CD4-positive, alpha-beta memory T cell (primary cell): ENCODE results near the gene MRPL10. TPM values are rescaled to one million over a fixed set of nuclear protein-coding genes. Genes with fewer than 3 reads are reported as not detected.

Experiments
- CTCF ChIA-PET: fragments of 350-600 bp; sonication (Branson Sonifier 250); formaldehyde crosslinking; loops from one replicate; lab custom pipeline; 2021; ENCODE audit warnings: inconsistent platforms; ENCODE audit not compliant: partially characterized antibody; lab: Charles Lee
- POLR2A ChIA-PET: fragments of 350-600 bp; sonication (Branson Sonifier 250); formaldehyde crosslinking; loops from one replicate; lab custom pipeline; 2021; ENCODE audit not compliant: partially characterized antibody; lab: Charles Lee
- DNase-seq, 5 donors: peaks; one replicate each; pipeline versions ENCODE4 v3.0.0 to v3.0.0-alpha.2; 2020 to 2022; ENCODE audit warnings: mixed read lengths in 1 of 5
- H3K27ac ChIP-seq: one replicate; pipeline ENCODE4 v1.7.0; 2013; ENCODE audit warnings: low read depth, low read length
- H3K27me3 ChIP-seq: 2 replicates; pipeline ENCODE4 v1.7.0; 2013; ENCODE audit warnings: mild to moderate bottlenecking, low read length, moderate library complexity; ENCODE audit not compliant: insufficient read depth
- H3K36me3 ChIP-seq: 2 replicates; pipeline ENCODE4 v1.7.0; 2013; ENCODE audit warnings: mild to moderate bottlenecking, low read length, moderate library complexity; ENCODE audit not compliant: insufficient read depth
- H3K4me1 ChIP-seq: 2 replicates; pipeline ENCODE4 v1.7.0; 2013; ENCODE audit warnings: mild to moderate bottlenecking, low read length, moderate library complexity; ENCODE audit not compliant: insufficient read depth
- H3K4me3 ChIP-seq, 2 donors: one replicate each; pipeline ENCODE4 v1.7.0; 2013; ENCODE audit warnings: low read length in 2 of 2, mild to moderate bottlenecking in 1 of 2
- H3K9me3 ChIP-seq, 2 donors: one replicate each; pipeline ENCODE4 v1.7.0; 2013; ENCODE audit warnings: low read length in 2 of 2, control low read depth in 1 of 2; ENCODE audit not compliant: control insufficient read depth in 1 of 2
- H3K27ac Mint-ChIP-seq, 7 donors: one replicate each; pipeline ENCODE4 v1.8.0; 2020 to 2021; ENCODE audit warnings: mixed read lengths in 7 of 7, mild to moderate bottlenecking in 6 of 7, inconsistent platforms in 3 of 7, moderate library complexity in 3 of 7
- H3K27me3 Mint-ChIP-seq, 2 donors: one replicate each; pipeline ENCODE4 v1.8.0; 2020 to 2021; ENCODE audit warnings: mixed read lengths in 2 of 2
- H3K36me3 Mint-ChIP-seq, 2 donors: one replicate each; pipeline ENCODE4 v1.8.0; 2020 to 2021; ENCODE audit warnings: mixed read lengths in 2 of 2, inconsistent platforms in 1 of 2, mild to moderate bottlenecking in 1 of 2
- H3K4me1 Mint-ChIP-seq, 4 donors: one replicate each; pipeline ENCODE4 v1.8.0; 2020 to 2021; ENCODE audit warnings: mixed read lengths in 4 of 4, mild to moderate bottlenecking in 1 of 4
- H3K4me3 Mint-ChIP-seq, 8 donors: one replicate each; pipeline ENCODE4 v1.8.0; 2020 to 2021; ENCODE audit warnings: mixed read lengths in 8 of 8, mild to moderate bottlenecking in 7 of 8, moderate library complexity in 6 of 8, inconsistent platforms in 3 of 8
- H3K9me3 Mint-ChIP-seq, 8 donors: one replicate each; pipeline ENCODE4 v1.8.0; 2020 to 2021; ENCODE audit warnings: mixed read lengths in 8 of 8, mild to moderate bottlenecking in 5 of 8, inconsistent platforms in 3 of 8, moderate library complexity in 1 of 8
- intact Hi-C: fragments of 100-400 bp; cut with micrococcal nuclease; formaldehyde crosslinking; loops from one replicate; pipeline ENCODE4 v1.15.1; 2023
- polyA plus RNA-seq, 2 donors: library from polyadenylated mRNA; unstranded; fragments of 300-500 nt; fragmentation: Illumina TruSeq; gene quantifications; one replicate each; pipeline ENCODE4 v1.2.3, GENCODE V29; 2021
- total RNA-seq, 2 experiments: library from RNA; stranded (reverse); gene quantifications; one replicate each; pipeline ENCODE4 v1.2.3, GENCODE V29; 2021

The MRPL10 gene
- total and polyA plus RNA-seq, 4 experiments from 2014 or later: 39.6 to 69.6 (median 43.6) TPM

DNA sequence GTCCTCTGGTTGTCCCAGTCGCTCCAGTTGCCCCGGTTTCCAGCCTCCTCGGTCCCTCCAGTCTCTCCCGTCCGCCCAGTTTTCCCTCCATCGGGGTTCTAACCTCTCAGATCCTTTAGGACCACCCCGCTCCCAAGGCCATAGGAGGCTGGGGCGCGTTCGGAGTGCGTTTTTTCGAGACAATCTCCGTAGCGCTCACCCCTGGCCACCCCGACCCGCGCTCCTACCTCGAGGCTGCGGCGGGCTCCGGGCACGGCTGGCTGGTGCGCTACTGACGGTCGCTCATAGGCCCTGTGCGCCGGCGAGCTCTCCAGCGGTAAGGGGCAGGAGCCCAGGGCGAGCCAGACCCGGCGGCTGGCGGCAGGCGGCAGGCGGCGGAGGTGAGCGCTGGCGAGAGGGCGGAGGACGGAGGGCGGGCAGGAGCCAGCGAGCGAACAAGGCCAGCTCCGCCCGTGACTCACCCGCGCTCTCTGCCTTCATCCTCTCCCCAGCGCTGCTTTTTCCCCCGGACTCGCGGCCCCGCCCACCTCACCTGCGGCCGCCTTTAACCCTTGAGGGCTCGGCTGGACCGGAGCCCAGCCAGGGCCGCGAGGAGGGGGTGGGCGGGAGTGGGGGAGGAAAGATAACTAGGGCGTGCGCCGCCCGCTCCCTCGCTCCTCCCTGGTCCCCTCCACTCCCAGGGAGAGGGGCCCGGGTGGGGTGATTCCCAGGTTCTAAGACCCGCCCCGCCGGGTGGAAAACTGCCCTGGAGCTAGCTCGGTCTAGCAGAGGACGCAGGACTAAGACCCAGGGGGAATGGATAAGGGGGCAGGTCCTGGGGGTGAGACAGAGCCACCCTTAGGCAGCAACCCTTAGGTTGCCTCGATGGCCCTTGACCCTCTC lies 19.6 kb upstream of the MRPL10 start, which contains the start of gene SP6:
SP6 (minus strand) TSS at position 472 of the 882 bp plus-strand sequence. CDS start 2,734 bp downstream, outside the sequence.
- no peak within 1 kb of the TSS for H3K27ac ChIP-seq
- no peaks in the 10 kb centered on the region for H3K9me3 Mint-ChIP-seq

DNA sequence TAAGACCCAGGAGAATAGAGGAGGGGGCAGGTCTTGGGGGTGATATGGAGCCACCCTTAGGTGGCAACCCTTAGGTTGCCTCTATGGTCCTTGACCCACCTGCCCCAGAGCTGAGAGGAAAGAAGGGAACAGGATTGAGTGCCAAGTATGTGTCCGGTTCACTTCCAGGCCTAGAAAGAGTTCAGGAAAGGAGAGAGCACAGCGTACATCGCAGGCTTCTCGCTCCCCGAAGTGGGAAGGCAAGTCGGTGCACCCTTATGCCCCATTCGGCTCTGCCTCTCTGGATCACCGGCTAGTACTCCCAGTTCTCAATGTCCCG lies 19.0 kb upstream of the MRPL10 start:
- ChIA-PET CTCF (interaction anchor here (1.2 to 20.5 kb wide), 4 partner anchors 10 to 120 kb away, joined by 3 to 562 read pairs (median 8); partner anchors contain the start of genes CDK5RAP3, SCRN2 and SP2), POLR2A (interaction anchor here (1.0 to 18.7 kb wide), 3 partner anchors 7 to 42 kb away, joined by 3 to 271 read pairs (median 4); partner anchors contain the start of genes LRRC46, MRPL10 and SP2)
- H3K9me3 ChIP-seq: no peaks in the 10 kb centered on the region
- H3K4me3 Mint-ChIP-seq: peak overlapping the region; percentile 5 to 77 (median 60)
- H3K9me3 Mint-ChIP-seq: no peaks in the 10 kb centered on the region
- H3K4me1 ChIP-seq: peaks cover 37% of the 10 kb centered on the region
- DNase-seq: no peak
- H3K36me3 Mint-ChIP-seq: no peaks in the 10 kb centered on the region
- intact Hi-C loops: no loop called here
- H3K4me1 Mint-ChIP-seq: peaks cover 13 to 38% (median 18%) of the 10 kb centered on the region in 4 donors
- no peak overlapping the region for H3K27ac ChIP-seq
- no peak overlapping the region for H3K4me3 ChIP-seq
- H3K27ac Mint-ChIP-seq: no peak overlapping the region
- H3K27me3 ChIP-seq: peaks cover 68% of the 10 kb centered on the region
- no peaks in the 10 kb centered on the region for H3K36me3 ChIP-seq
- H3K27me3 Mint-ChIP-seq: peaks cover 58 to 75% of the 10 kb centered on the region in 2 donors

More for the DNA sequence above, 19.6 kb upstream of the MRPL10 start, which contains the start of gene SP6:
- Mint-ChIP-seq H3K36me3 (no peaks in the 10 kb centered on the region), H3K27ac (peak within 1 kb of the TSS in 3 of 7 donors; percentile 21 to 56 (median 31)), H3K4me1 (peaks cover 13 to 38% (median 18%) of the 10 kb centered on the region in 4 donors), H3K4me3 (peak within 1 kb of the TSS; percentile 5 to 77 (median 60)), H3K27me3 (peaks cover 57 to 73% of the 10 kb centered on the region in 2 donors)
- peak; percentile 39 to 76 (median 45) for DNase-seq
- ChIA-PET CTCF (interaction anchor here (1.2 to 20.5 kb wide), 3 partner anchors 10 to 120 kb away, joined by 3 to 562 read pairs (median 14); partner anchors contain the start of genes CDK5RAP3, SCRN2 and SP2), POLR2A (interaction anchor here (0.9 to 18.7 kb wide), 5 partner anchors 8 to 42 kb away, joined by 3 to 271 read pairs (median 4); partner anchors contain the start of genes LRRC46, MRPL10 and SP2)
- intact Hi-C loops: no loop called here
- Histone ChIP-seq H3K4me1 (peaks cover 37% of the 10 kb centered on the region), H3K4me3 (no peak within 1 kb of the TSS), H3K9me3 (no peaks in the 10 kb centered on the region), H3K27me3 (peaks cover 62% of the 10 kb centered on the region), H3K36me3 (no peaks in the 10 kb centered on the region)

DNA sequence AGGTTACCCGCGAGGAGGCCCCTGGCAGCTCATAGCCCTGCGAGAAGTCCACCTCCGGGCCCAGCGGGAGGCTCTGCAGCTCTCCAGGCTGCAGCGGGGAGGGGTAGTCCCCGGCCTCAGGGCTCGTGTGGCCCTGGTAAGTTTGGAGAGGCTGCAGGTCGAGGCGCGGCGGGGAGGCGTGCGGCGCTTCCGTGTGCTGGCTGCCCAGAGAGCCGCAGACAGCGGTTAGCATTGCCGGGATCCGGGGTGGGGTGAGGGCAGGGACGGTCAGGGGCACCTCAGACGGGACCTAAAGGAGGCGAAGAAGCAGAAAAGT lies 16.8 kb upstream of the MRPL10 start:
- Histone ChIP-seq H3K27me3 (peaks cover 72% of the 10 kb centered on the region), H3K36me3 (no peaks in the 10 kb centered on the region), H3K4me1 (peaks cover 40% of the 10 kb centered on the region), H3K9me3 (no peaks in the 10 kb centered on the region), H3K27ac (no peak overlapping the region), H3K4me3 (no peak overlapping the region)
- Mint-ChIP-seq H3K27ac (no peak overlapping the region), H3K9me3 (no peaks in the 10 kb centered on the region), H3K4me1 (peaks cover 14 to 40% (median 19%) of the 10 kb centered on the region in 4 donors), H3K4me3 (no peak overlapping the region), H3K36me3 (no peaks in the 10 kb centered on the region), H3K27me3 (peaks cover 47 to 61% of the 10 kb centered on the region in 2 donors)
- intact Hi-C loops: no loop called here
- ChIA-PET CTCF (interaction anchor here (0.6 to 20.5 kb wide), 4 partner anchors 7 to 939 kb away, joined by 3 to 562 read pairs (median 9); partner anchors contain the start of genes SCRN2 and SP2), POLR2A (interaction anchor here (2.1 to 18.7 kb wide), 2 partner anchors 37 to 44 kb away, joined by 7 to 271 read pairs; partner anchors contain the start of gene SP2)
- DNase-seq: no peak

DNA sequence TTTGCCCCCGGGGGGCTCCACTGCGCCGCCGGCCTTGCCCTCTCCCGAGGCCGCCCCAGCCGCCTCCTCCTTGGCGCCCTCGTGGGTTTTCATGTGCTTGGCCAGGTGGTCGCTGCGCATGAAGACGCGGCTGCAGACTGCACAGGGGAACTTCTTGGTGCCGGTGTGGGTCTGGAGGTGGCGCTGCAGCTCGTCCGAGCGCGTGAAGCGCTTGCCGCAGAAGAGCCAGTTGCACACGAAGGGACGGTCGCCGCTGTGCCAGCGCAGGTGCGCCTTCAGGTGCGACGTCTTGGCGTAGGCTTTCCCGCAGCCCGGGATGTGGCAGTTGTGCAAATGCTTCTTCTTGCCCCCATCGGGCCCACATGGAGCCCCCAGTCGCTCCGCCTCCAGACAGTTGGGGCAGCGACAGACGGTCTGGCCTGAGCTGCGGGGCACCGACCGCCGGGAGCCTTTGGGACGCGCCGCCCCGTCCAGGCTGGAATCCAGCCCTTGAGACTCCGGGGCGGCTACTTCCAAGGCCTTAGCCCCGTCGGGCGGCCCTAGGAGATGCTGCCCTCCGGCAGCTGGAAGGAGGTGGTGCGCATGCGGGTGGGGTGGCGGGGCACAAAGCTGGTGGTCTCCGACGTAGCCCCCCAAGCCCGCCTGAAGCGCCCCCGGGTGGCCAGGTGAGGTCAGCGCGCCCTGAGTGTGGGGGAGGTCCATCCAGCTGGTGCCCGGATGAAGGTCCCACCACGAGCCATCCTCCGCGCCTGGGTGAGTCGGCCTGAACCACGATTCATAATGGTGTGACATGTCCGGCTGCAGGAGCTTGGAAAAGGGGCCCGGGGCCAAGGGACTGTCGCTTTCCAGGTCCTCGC lies 16.2 kb upstream of the MRPL10 start:
- no peak overlapping the region for H3K27ac ChIP-seq
- H3K4me1 Mint-ChIP-seq: peaks cover 17 to 45% (median 24%) of the 10 kb centered on the region in 4 donors
- CTCF ChIA-PET: interaction anchor here (0.6 to 20.5 kb wide), 4 partner anchors 15 to 939 kb away, joined by 3 to 562 read pairs (median 4); partner anchors contain the start of gene SP2
- no peaks in the 10 kb centered on the region for H3K9me3 ChIP-seq
- no peak overlapping the region for H3K27ac Mint-ChIP-seq
- peaks cover 43 to 62% of the 10 kb centered on the region in 2 donors for H3K27me3 Mint-ChIP-seq
- intact Hi-C loops: no loop called here
- H3K4me3 Mint-ChIP-seq: peak overlapping the region in 2 of 8 donors; percentile 27 to 39
- no peaks in the 10 kb centered on the region for H3K36me3 ChIP-seq
- peak in 3 of 5 donors; percentile 22 to 39 (median 35) for DNase-seq
- peaks cover 67% of the 10 kb centered on the region for H3K27me3 ChIP-seq
- peaks cover 41% of the 10 kb centered on the region for H3K4me1 ChIP-seq
- POLR2A ChIA-PET: interaction anchor here (0.8 to 18.7 kb wide), 3 partner anchors 37 to 123 kb away, joined by 3 to 271 read pairs (median 7); partner anchors contain the start of genes CDK5RAP3 and SP2
- H3K9me3 Mint-ChIP-seq: no peaks in the 10 kb centered on the region
- no peak overlapping the region for H3K4me3 ChIP-seq
- H3K36me3 Mint-ChIP-seq: no peaks in the 10 kb centered on the region

DNA sequence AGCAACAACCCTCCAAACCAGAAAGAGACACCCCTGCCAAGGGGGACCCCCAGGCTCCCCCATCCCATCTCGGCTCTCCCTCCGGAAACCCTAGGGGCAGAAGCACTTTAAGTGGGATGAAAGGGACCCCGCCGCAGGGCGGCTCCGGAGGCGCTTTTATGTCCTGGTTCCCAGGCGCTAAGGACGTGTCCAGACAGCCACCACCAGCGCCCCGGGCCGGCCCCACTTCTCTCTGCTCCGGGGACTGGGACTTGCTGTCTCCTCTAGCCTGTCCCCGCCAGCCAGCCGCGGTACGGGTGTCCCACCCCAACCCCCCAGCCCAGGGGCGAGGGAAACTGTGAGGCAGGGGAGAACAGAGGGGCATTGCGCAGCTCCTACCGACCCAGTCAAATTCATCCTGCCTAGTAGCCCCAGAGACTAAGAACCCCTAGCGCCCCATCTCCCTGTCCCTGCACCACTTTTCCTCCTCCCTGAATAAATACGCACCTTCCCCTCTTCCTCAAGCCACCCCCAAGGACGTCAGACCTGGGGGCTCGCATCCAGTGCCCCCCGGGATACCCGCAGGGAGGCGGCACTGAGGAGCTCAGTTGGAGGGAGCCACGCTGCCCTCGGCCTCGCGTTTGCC lies 15.5 kb upstream of the MRPL10 start:
- H3K9me3 Mint-ChIP-seq: no peaks in the 10 kb centered on the region
- no peak for DNase-seq
- H3K4me3 Mint-ChIP-seq: peak overlapping the region in 1 of 8 donors; percentile 52
- ChIA-PET CTCF (interaction anchor here (0.8 to 20.5 kb wide), 3 partner anchors 9 to 41 kb away, joined by 3 to 562 read pairs (median 5); partner anchors contain the start of gene SP2), POLR2A (interaction anchor here (0.8 to 18.7 kb wide), 3 partner anchors 38 to 124 kb away, joined by 3 to 271 read pairs (median 7); partner anchors contain the start of genes CDK5RAP3 and SP2)
- Histone ChIP-seq H3K27me3 (peaks cover 59% of the 10 kb centered on the region), H3K9me3 (no peaks in the 10 kb centered on the region), H3K36me3 (no peaks in the 10 kb centered on the region), H3K4me1 (peaks cover 38% of the 10 kb centered on the region), H3K27ac (no peak overlapping the region), H3K4me3 (no peak overlapping the region)
- H3K27ac Mint-ChIP-seq: no peak overlapping the region
- intact Hi-C loops: no loop called here
- H3K36me3 Mint-ChIP-seq: no peaks in the 10 kb centered on the region
- H3K4me1 Mint-ChIP-seq: peaks cover 14 to 45% (median 22%) of the 10 kb centered on the region in 4 donors
- H3K27me3 Mint-ChIP-seq: peaks cover 37 to 55% of the 10 kb centered on the region in 2 donors

DNA sequence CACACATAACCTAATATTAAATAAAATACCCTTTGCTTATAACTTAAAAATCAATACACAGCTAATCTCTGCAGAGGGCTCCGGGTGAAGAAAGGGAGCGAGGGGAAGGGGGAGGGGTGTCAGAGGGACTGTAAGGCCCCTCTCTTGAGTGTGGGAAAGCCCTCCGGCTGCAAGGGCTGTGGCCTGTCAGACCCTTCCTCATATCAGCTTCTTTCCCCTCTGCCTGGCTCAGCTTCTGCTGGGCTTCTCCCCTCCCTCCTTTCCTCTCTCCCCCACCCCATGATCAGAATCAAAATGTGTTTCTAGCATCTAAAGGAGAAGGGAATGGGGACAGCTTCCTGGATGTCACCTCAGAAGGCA lies 14.4 kb upstream of the MRPL10 start:
- Histone ChIP-seq H3K4me1 (peaks cover 38% of the 10 kb centered on the region), H3K27ac (no peak overlapping the region), H3K36me3 (no peaks in the 10 kb centered on the region), H3K9me3 (no peaks in the 10 kb centered on the region), H3K27me3 (peaks cover 57% of the 10 kb centered on the region), H3K4me3 (no peak overlapping the region)
- Mint-ChIP-seq H3K9me3 (no peaks in the 10 kb centered on the region), H3K4me3 (no peak overlapping the region), H3K27me3 (peaks cover 37 to 51% of the 10 kb centered on the region in 2 donors), H3K4me1 (peaks cover 16 to 51% (median 28%) of the 10 kb centered on the region in 4 donors), H3K36me3 (peaks cover 0 to 2% of the 10 kb centered on the region in 2 donors), H3K27ac (no peak overlapping the region)
- ChIA-PET CTCF (interaction anchor here (1.1 to 20.5 kb wide), 2 partner anchors 10 to 42 kb away, joined by 3 to 562 read pairs; partner anchors contain the start of gene SP2), POLR2A (interaction anchor here (18.7 kb wide), 1 partner anchor 47 kb away, joined by 271 read pairs; the partner anchor contains the start of gene SP2)
- DNase-seq: no peak
- intact Hi-C loops: no loop called here
